Measurements from ENCODE around the gene TDRD7.

The TDRD7 gene

GRCh38 chr9:97529363-97530076 is 117.6 kb downstream of the TDRD7 start:
- no peak for DNase-seq

GRCh38 chr9:97531888-97532376 is 120.0 kb downstream of the TDRD7 start:
- no peak for DNase-seq

- no peak for DNase-seq
These were observed 122.3 kb downstream of the TDRD7 start for GRCh38 chr9:97534185-97534584.

- DNase-seq: no peak
These were observed 123.2 kb downstream of the TDRD7 start for GRCh38 chr9:97534961-97535594.

- DNase-seq: no peak
These were observed 123.9 kb downstream of the TDRD7 start for GRCh38 chr9:97535771-97536170.

- DNase-seq: no peak
These were observed 124.6 kb downstream of the TDRD7 start for GRCh38 chr9:97536480-97536879.

- DNase-seq: no peak
These were observed 131.7 kb downstream of the TDRD7 start for GRCh38 chr9:97543561-97543960.

GRCh38 chr9:97545486-97545885 is 133.6 kb downstream of the TDRD7 start:
- DNase-seq: no peak
